Hepatic stellate cell (primary cell): Measurements from ENCODE around the gene NAV3.

ENCODE experiments used
- DNase-seq: peaks from one replicate; pipeline ENCODE4 v3.0.0; 2011; ENCODE audit warnings: low spot score

Gene NAV3, protein sequence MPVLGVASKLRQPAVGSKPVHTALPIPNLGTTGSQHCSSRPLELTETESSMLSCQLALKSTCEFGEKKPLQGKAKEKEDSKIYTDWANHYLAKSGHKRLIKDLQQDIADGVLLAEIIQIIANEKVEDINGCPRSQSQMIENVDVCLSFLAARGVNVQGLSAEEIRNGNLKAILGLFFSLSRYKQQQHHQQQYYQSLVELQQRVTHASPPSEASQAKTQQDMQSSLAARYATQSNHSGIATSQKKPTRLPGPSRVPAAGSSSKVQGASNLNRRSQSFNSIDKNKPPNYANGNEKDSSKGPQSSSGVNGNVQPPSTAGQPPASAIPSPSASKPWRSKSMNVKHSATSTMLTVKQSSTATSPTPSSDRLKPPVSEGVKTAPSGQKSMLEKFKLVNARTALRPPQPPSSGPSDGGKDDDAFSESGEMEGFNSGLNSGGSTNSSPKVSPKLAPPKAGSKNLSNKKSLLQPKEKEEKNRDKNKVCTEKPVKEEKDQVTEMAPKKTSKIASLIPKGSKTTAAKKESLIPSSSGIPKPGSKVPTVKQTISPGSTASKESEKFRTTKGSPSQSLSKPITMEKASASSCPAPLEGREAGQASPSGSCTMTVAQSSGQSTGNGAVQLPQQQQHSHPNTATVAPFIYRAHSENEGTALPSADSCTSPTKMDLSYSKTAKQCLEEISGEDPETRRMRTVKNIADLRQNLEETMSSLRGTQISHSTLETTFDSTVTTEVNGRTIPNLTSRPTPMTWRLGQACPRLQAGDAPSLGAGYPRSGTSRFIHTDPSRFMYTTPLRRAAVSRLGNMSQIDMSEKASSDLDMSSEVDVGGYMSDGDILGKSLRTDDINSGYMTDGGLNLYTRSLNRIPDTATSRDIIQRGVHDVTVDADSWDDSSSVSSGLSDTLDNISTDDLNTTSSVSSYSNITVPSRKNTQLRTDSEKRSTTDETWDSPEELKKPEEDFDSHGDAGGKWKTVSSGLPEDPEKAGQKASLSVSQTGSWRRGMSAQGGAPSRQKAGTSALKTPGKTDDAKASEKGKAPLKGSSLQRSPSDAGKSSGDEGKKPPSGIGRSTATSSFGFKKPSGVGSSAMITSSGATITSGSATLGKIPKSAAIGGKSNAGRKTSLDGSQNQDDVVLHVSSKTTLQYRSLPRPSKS (N-terminal part only)

DNA sequence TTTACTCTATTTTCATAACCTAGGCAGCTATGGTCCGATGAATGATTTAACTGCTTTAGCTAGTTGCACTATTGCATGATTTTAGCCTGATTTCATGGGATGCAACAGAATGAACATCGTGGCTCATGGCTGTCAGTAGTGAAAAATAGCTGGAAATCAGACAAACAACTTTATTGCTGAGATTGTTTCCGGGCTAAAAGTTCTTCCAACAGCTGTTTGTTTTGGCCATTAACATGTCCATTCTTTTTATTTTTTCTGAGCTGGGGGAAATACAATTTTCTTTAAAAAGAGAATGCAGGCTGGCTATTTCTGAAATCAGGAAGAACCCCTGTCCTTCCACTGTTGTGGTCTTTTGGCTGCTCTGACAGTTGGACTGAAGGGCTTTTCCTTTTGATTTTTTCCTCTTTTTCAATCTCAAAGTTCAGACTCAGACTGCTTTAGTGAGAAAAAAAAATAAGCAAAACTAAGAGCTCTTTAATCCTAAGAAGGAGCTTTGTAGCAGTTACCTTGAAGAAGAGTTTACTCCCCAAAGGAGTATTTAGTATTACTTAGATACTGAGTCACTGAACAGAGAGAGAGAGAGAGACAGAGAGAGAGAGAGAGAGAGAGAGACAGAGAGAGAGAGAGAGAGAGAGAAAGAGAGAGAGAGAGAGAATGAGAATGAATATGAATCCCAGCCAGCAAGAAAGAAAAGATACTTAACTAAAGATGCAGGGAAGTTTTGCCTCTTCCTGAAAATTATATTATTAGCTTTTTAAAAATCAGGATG is at the start of gene NAV3:
NAV3 (plus strand) TSS at position 312 of the 769 bp plus-strand sequence. CDS start 568 bp downstream, outside the sequence.
- DNase-seq, result no peak

DNA sequence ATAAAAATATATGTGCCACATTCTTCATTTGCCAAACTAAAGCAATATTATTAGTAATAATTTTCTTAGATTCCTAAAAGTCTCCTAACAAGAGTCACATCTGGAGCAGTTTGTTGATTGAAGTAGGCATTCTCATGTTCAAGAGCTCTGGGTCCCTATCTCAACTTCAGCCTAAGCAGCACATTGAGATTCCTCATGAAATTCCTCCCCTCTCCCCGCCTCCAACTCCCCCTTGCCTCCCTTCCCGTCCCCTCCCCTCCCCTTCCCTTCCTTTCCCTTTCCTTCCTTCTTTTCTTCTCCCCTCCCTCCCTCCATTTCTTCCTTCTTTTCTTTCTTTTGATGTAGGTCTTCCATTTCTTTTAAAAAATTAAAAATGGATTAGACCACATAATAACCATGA is 48.7 kb upstream of the NAV3 start:
- no peak for DNase-seq

DNA sequence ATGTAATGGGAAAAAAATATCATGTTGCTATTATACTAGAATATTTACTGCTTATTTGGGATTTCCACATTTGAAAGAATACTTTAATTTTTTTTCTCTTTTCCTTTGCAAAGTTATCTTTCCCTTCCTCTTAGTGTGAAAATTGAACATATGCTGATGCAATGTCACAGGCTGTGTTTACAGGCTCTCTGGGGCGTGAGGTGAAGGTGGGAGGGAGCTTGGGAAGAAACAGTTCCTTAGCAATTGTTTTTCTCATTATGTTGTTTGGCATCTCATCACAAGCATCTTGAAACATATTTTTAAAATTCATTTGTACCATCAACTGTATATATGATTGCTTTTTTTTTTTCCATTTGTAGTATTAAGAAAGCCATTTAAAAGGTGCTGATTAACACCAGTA is 47.9 kb upstream of the NAV3 start:
- no peak for DNase-seq

DNA sequence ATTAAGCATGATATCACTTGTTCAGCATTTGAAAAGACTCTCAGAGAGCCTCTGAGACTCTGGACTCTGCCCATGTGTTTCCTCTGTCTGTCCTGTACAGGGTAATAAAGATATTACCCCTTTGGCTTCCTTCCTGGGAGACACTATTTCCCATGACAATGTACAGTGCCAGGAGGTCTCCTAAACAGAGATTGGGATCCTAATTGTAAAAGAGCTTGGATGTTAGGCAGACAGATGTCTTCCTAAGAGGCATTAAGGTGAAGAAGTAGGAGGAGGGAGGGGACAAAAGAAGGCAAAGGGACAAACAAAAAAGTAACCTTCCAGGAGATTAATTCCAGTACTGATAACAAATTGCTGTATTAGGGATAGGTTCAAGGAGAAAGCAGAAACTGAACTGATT is 45.5 kb upstream of the NAV3 start:
- no peak for DNase-seq

DNA sequence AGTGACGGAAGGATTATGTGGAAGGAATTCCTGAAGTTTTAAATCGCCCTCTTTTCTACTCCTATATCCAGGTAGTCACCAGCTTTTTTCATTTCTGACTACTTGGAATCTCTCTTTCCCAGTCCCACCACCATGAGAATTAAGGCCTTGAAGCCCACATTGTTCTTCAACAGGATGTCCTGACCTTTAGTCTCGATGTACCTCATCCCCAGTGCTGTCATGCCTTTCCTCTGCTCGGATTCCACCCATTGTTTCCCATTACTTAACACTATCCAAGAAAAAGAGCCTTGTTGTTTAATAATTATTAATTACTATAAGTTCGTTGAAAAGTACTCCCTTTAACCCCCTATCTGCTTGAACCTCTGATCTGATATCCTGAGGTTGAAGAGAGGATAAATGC is 44.0 kb upstream of the NAV3 start:
- no peak for DNase-seq

DNA sequence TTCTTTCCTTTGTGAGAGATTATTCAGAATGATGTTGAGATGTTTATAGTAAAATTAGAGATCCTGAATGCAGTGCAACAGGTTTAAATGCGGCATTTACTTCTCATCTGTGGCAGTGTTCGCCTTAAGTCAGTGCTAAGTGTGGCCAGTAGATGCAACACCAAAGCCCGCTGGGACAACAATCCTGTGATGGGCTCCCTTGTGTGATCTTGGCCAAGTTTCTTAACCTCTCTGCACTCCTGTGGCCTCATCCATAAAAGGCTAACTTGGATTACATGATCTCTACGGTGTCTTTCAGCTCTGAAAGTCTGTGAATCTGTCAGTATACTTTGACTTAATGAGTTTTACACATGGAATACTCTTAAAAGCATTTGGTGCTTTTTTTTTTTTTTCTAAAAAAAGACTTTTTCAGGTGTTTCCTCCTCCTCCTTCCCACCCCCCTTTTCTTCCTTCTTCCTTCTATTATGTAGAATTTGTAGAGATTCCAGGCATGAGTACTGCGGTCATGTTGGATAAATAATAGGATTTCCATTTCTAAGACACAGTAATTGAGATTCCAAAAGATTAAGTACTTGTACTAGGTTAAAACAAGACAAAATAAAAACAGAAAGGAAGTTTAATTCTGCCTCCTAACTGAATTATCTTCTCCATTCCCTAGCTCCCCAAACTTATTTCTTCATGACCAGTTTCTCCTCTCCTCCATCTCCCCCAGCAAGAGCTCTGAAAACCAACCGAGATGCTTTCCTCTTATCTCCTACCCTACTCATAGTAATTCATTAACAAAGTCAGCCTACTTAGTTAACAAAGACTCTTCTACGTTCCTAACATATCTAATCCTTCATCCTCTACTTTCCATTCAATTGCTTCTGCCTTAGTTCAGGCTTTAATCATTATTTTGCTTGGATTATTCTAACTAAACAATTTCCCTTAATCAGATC is 42.2 kb upstream of the NAV3 start:
- DNase-seq, result no peak

DNA sequence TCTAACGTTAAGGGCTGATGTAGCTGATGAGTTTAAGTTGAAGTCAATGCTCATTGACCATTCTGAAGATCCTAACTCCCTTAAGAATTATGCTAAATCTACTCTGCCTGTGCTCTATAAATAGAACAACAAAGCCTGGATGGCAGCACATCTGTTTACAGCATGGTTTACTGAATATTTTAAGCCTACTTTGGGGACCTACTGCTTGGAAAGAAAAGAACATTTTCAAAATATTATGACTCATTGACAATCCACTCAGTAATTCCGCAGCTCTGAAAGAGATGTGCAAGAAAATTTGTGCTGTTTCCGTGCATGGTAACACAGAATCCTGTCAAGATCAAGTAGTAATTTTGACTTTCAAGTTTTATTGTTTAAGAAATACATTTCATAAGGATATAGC is 35.0 kb upstream of the NAV3 start:
- no peak for DNase-seq

DNA sequence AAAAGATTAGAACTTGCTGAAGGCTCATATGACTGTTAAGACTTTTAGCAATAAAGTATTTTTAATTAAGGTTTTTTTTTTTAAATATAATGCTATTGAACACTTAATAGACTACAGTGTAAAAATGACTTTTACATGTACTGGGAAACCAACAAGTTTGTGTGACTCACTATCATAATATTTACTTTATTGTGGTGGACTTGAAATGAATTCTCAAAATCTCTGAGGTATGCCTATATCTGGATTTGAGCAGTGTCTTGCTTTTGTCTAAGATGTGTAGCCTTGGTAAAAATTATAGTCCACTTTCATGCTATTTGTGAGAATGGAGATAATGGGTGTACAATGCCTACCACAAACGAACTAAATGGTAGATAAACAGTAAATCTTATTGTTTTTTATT is 33.9 kb upstream of the NAV3 start:
- peak; percentile 5 for DNase-seq

DNA sequence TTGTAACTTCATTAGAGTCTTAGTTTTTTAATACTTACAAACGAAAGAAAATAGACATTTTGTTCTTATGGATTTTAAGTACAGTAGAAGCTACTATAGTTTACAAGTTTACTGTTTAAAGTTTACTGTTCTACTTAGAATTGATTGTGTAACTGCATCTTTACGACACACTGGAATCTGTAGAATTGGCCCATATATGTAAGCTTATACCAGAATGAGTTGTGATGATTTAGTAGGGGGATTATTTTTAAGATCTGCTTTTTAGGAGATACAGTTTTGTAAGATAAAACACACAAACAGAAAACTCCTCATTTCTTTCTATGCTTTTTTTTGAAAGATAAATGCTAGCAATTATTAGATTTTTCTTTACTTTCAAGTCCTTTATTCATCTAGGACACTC is 30.2 kb upstream of the NAV3 start:
- no peak for DNase-seq

DNA sequence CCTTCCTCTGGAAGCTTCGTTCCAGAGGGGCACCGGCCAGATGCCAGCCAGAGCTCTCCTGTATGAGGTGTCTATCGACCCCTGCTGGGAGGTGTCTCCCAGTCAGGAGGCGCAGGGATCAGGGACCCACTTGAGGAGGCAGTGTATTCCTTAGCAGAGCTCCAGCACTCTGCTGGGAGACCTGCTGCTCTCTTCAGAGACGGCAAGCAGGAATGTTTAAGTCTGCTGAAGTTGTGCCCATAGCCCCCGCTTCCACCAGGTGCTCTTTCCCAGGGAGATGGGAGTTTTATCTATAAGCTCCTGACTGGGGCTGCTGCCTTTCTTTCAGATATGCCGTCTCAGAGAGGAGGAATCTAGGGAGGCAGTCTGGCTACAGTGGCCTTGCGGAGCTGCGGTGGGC is 22.2 kb upstream of the NAV3 start:
- DNase-seq, result no peak

DNA sequence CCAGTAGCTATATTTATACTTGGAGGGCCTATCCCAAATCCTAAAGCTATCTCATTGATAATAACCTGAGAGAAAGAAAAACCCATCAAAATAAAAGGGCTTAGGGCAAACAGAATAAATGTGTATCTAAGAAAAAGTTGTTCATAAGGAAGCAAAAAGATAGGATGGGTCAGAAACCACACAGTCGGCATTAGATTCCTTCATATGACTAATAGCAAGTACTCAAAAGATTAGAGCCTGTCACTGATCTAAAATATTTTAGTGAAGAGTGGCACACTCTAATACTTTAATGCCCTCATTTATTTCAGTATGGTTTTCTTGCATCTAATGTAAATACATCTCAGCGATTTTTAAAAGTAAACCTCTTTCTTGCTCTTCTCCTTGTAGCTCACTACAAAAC is 17.1 kb upstream of the NAV3 start:
- DNase-seq, result no peak

DNA sequence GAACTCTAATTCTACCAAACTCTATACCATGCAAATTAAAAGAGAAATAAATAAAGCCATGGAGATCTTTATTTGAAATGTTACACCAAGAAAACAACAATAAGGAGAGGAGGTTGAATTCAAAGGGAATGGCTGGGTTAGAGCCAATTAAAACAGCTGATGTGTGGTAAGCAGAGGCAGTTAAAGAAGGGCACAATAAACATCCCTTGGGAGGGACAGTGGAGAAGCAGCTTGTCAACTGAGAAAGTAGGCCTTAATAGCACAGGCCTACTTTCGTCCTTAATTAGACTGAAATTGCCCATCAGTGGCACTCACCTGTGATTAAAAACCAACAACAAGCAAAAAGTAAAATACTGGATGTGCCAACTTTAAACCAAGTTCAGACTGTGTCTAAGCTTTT is 16.3 kb upstream of the NAV3 start:
- no peak for DNase-seq

DNA sequence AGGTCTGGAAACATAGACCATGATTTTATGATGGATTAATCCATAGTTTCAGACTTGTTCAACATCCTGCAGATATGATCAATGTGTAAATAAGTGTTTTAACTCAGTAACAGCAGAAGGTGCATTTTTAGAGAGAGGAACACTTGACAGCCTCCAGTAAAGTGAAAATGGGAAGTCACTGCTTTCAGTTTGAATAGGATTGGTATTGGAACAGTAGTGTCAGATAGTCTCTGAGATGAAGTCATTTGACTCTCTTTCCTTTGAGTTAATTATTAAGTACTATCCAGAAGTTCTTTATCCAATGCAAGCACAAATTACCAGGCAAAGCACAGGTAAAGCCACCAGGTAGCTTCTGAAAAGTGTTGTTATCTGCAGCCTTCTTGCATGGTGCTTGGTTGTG is 14.5 kb upstream of the NAV3 start:
- no peak for DNase-seq

DNA sequence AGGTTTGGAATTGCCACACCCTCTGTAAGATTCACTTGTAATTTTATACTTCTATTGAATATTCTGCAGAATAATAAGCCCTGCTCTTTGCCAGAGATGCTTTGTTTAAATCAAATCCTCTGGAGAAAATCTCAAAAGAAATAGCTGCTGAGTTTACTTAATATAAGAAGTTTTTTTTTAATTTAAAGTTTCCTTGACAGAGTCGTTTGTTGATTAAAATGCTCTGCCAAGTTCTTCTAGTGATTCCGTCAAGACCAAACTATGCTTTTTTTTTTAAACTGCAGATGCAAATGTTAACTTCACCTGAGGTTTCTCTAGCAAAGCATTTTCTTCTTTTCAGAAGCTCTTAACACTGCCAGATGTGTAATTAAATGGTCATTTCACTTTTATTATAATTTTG is 13.4 kb upstream of the NAV3 start:
- DNase-seq, result no peak

DNA sequence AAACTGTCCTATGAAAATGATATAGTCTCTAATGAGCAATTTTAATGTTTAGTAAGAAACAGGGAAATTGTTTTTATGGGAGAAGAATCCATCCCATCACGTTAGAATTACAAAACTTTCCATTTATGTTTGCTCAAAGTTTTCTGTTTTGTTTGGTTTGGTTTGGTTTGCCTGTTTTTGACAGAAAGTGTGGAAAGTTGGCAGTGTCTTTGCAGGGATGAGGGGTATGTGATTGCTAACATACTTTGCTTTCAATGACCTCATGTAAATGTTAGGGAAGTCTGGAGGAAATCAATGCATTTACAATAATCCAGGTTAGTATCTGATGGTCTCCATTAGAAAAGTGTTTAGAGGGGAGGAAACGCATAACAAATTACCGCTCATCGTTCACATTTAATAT is 12.3 kb upstream of the NAV3 start:
- no peak for DNase-seq

DNA sequence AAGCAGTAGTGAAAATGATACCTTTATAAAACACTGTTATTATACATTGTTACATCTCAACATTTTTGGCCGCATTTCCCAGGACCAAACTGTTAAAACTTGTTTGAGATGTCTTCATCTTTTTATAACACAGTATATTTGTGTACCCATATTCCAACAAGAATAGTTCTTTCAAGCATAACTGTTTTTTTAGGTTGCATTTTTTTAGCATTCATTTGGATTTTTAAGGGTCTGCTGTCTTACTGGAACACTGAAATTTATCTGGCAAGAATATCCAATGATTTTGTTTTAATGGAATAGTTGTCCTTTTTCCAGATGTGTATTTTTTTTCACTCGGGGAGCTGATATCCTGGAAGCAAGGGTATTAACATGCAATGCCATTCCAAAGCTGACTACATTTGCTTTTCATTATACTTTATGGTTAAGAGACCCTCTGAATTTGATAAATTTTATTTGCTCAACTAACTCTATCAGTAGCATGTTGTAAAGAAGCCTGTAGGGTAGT is 8.9 kb upstream of the NAV3 start:
- DNase-seq, result no peak

DNA sequence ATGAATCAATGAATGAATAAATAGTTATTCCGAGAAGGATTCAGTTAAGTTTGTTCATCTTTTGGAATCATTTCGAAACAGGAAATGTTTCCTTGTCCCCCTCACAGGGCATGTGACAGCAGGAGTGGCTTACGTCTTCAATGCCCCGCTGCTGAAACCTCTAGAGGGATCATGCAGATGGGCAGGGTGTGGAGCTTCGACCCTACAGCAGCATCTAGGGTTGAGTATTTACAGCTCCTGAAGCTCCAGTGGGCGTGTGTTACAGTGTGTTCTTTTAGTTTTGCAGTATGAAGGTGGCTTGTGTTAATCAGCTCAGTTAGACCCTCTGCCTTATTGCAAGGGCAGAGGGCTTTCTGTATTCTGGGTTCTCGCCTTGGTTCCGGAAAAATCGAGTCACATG is 2.6 kb downstream of the NAV3 start:
- DNase-seq, result no peak

DNA sequence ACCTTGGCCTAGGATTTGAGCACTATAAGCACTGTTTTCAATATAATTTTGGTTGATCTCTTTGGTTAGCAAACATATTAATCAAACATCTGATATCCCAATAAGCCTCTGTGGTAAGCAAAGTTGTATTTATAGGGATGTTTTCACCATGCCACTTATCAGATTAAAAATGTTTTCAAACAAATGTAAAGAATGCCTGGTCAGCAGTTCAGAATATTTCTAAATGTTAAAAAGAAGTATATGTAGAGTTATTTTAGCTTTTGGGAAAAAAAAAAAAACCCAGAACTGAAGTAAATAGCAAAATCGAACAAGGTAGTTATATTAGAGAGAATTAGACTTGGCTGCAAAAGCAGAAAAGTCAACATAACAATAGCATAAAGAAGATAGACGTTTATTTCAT is 3.9 kb downstream of the NAV3 start:
- DNase-seq, result no peak

DNA sequence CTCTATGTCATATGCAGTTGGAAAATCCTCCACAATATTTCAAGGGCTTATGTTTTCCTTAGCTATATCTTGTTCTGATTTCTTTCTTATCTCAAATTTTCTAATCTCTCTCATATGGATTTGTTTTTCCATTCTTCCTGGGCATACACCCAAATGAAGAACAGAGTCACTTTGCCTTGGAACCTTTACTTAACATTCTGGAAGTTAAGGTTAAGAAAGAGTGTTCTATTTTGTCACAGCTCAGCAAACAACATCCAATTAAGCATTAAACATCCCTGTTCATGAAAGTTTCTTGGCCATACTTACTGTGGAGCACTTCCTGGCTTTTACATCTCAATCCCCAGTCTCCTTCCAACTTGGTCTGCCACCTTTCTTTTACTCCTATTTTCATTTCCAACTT is 5.3 kb downstream of the NAV3 start:
- DNase-seq, result no peak

DNA sequence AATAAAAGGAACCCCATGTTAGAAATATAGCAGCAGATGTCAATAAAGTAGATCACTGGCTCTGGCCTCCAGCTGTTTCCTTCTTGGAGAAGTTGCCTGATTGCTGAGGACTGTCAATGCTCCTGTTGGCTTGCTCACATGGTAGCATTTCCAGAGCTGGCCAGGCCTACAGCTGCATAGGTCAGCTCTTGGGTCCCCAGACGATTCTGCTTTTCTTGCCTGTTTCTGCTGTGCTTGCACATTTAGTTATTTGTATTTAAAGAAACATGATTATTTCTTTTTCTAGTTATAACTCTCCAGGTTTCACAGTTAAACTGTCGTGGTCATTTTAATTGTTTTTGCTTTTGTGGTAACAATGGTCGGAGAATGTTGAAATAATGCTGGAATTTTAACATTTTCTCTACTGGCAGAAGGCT is 7.2 kb downstream of the NAV3 start:
- DNase-seq, result no peak

DNA sequence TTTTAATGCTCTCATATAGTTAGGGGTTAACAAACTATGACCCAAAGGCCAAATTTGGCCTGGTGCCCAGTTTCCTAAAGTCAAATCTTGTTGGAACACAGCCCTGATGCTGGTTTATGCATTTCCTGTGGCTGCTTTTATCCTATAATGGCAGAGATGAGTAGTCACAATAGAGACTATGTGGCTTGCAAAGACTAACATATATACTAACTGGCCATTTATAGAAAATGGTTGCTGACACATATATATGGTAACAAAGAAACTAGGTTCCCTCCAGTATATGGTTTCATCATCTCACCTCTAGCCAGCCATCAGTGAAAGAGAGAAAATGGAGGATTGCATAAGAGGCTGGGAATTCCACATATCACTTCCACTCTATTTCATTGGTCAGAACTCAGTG is 10.8 kb downstream of the NAV3 start:
- no peak for DNase-seq
